Stimulated activated CD8-positive, alpha-beta memory T cell treated with anti-CD3 and anti-CD28 coated beads, Interleukin-2, amount 100 ng/mL, for 48 hours (primary cell): ENCODE data around the gene MRPL58.
"Not testable (repeated sequence)": the region's sequence is repeated elsewhere in the genome, so short reads cannot be mapped to it uniquely, and the experiment has no call there.

Source experiments
- DNase-seq, 2 donors: peaks; one replicate each; pipeline ENCODE4 v3.0.0-alpha.2; 2020; ENCODE audit warnings: low read depth in 2 of 2

The MRPL58 gene

GRCh38 chr17:75012346-75013091 is at the start of gene MRPL58:
TSS of gene MRPL58 (plus strand) at chr17:75012670. CDS start at chr17:75012687, 17 bp downstream.
- DNase-seq: peak; percentile 75 to 77

- no peak for DNase-seq
These were observed 48.8 kb upstream of the MRPL58 start for GRCh38 chr17:74963656-74964055.

GRCh38 chr17:74964246-74964761 is 48.2 kb upstream of the MRPL58 start:
- no peak for DNase-seq

GRCh38 chr17:74964988-74965622 is 47.4 kb upstream of the MRPL58 start:
- DNase-seq: no peak

GRCh38 chr17:74968361-74968780 is 44.1 kb upstream of the MRPL58 start:
- no peak for DNase-seq

GRCh38 chr17:74969501-74969900 is 43.0 kb upstream of the MRPL58 start:
- DNase-seq: not testable (repeated sequence)

- DNase-seq: no peak
These were observed 42.1 kb upstream of the MRPL58 start for GRCh38 chr17:74970395-74970794.

- no peak for DNase-seq
These were observed 41.2 kb upstream of the MRPL58 start for GRCh38 chr17:74971069-74971841.

GRCh38 chr17:74971842-74972106 is 40.7 kb upstream of the MRPL58 start:
- no peak for DNase-seq

- DNase-seq: peak; percentile 66 to 77
These were observed 40.1 kb upstream of the MRPL58 start, which contains the start of gene HID1 for GRCh38 chr17:74972107-74972972. TSS of gene HID1 (minus strand) at chr17:74972759. CDS start at chr17:74972656, 103 bp downstream.

- DNase-seq: no peak
These were observed 39.5 kb upstream of the MRPL58 start for GRCh38 chr17:74972973-74973328.

GRCh38 chr17:74975943-74976342 is 36.5 kb upstream of the MRPL58 start:
- no peak for DNase-seq

GRCh38 chr17:74977802-74978201 is 34.7 kb upstream of the MRPL58 start:
- DNase-seq: no peak

GRCh38 chr17:74978240-74978639 is 34.2 kb upstream of the MRPL58 start:
- DNase-seq: no peak

GRCh38 chr17:74979408-74980146 is 32.9 kb upstream of the MRPL58 start:
- DNase-seq: no peak

- DNase-seq: no peak
These were observed 31.0 kb upstream of the MRPL58 start for GRCh38 chr17:74981318-74981978.

- peak; percentile 58 to 69 for DNase-seq
These were observed 30.3 kb upstream of the MRPL58 start for GRCh38 chr17:74981979-74982662.

GRCh38 chr17:74982663-74983313 is 29.7 kb upstream of the MRPL58 start:
- not testable (repeated sequence) for DNase-seq

GRCh38 chr17:74986206-74986576 is 26.3 kb upstream of the MRPL58 start:
- DNase-seq: no peak
